Left ventricle myocardium superior (tissue), 1 donor: ENCODE results near the gene SLC34A3. TPM values are rescaled to one million over a fixed set of nuclear protein-coding genes. Genes with fewer than 3 reads are reported as not detected.
"Not testable (repeated sequence)": the region's sequence is repeated elsewhere in the genome, so short reads cannot be mapped to it uniquely, and the experiment has no call there.

ENCODE experiments used
- ATAC-seq: fragments of 200-7000 bp; cut with Tn5 transposase; one replicate; pipeline ENCODE4 v1.9.1; 2020; ENCODE audit warnings: mild to moderate bottlenecking, moderate library complexity
- DNase-seq: peaks from one replicate; pipeline ENCODE4 v3.0.0-alpha.2; 2020
- intact Hi-C: fragments of 100-400 bp; cut with micrococcal nuclease; formaldehyde crosslinking; loops from one replicate; pipeline ENCODE4 v1.11.0; 2022
- total RNA-seq: library from RNA; stranded (reverse); fragmentation: NEBNext Ultra II Directional; extraction: Animal tissue kit (Norgen Biotek cat#: 25700); gene quantifications from one replicate; pipeline ENCODE4 v1.2.1, GENCODE V29; 2021
- donor health status: DM: no; HTN: yes; CAD: no; lungs with severe emphysema.

The SLC34A3 gene
- total RNA-seq, 1 donor from 2014 or later: not detected

GRCh38 chr9:137247916-137248175 is 17.1 kb downstream of the SLC34A3 start:
- no peak for ATAC-seq
- intact Hi-C loops: no loop called here
- DNase-seq: no peak

- peak; percentile 58 for ATAC-seq
Measured at GRCh38 chr9:137250329-137251193, 19.9 kb downstream of the SLC34A3 start.

GRCh38 chr9:137251194-137251461 is 20.4 kb downstream of the SLC34A3 start, which contains the start of gene STPG3:
STPG3 (plus strand) TSS chr9:137251286; CDS start chr9:137251287, 1 bp downstream.
- DNase-seq (no peak), ATAC-seq (no peak)
- intact Hi-C loops: no loop called here

More at GRCh38 chr9:137250329-137251193, 19.9 kb downstream of the SLC34A3 start:
- DNase-seq: peak; percentile 74
- intact Hi-C loops: no loop called here

GRCh38 chr9:137251490-137252268 is 21.0 kb downstream of the SLC34A3 start:
- no peak for DNase-seq
- ATAC-seq: no peak
- intact Hi-C loops: no loop called here

- DNase-seq: no peak
- intact Hi-C loops: no loop called here
- ATAC-seq: no peak
Measured at GRCh38 chr9:137252555-137253506, 22.1 kb downstream of the SLC34A3 start.

GRCh38 chr9:137253717-137254623 is 23.3 kb downstream of the SLC34A3 start:
- intact Hi-C loops: no loop called here
- ATAC-seq: no peak
- DNase-seq: no peak

GRCh38 chr9:137254624-137255447 is 24.1 kb downstream of the SLC34A3 start, which contains the start of gene NELFB:
NELFB (plus strand) TSS chr9:137255327.
- peak; percentile 87 for ATAC-seq
- intact Hi-C loops: no loop called here
- peak; percentile 97 for DNase-seq

- intact Hi-C loops: no loop called here
- ATAC-seq (peak; percentile 13), DNase-seq (no peak)
Measured at GRCh38 chr9:137255448-137256114, 24.9 kb downstream of the SLC34A3 start.

DNA sequence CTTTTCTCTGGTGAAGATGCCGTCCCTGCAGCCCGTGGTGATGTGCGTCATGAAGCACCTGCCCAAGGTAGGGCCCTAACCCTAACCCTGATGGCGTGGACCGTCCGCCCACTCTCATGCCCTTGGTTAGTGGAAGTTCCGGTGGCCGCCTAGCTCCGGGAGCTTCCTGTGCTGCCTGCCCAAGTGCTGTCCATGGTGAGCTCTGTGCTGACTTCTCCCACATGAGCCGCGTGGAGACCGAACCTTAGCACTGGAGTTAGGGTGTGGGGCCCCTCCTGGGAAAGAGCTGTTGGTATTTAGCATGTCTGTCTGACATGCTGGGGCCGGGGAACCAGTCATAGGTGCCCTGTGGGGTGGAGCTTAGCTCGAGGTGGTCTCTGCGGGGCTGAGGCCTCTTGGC is 25.7 kb downstream of the SLC34A3 start:
- intact Hi-C loops: no loop called here
- no peak for DNase-seq
- ATAC-seq: no peak

DNA sequence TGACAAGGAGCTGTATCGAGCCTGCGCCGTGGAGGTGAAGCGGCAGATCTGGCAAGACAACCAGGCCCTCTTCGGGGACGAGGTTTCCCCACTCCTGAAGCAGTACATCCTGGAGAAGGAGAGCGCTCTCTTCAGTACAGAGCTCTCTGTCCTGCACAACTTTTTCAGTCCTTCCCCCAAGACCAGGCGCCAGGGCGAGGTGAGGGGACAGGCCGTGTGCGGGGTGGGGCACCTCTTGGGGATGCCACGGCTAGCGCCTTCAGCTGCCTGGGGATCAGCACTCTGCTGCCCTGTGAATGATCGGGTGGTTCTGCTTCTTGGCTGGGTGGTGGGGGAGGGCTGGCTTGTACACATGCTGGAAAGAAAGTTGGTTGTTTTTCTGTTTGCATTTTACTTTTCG is 26.2 kb downstream of the SLC34A3 start:
- DNase-seq (no peak), ATAC-seq (no peak)
- intact Hi-C loops: no loop called here

- ATAC-seq, intact Hi-C loops, DNase-seq: not testable (repeated sequence)
Measured at GRCh38 chr9:137262173-137262908, 31.6 kb downstream of the SLC34A3 start.

- DNase-seq (no peak), ATAC-seq (peak; percentile 16)
- intact Hi-C loops: no loop called here
Measured at GRCh38 chr9:137262909-137263285, 32.2 kb downstream of the SLC34A3 start.

DNA sequence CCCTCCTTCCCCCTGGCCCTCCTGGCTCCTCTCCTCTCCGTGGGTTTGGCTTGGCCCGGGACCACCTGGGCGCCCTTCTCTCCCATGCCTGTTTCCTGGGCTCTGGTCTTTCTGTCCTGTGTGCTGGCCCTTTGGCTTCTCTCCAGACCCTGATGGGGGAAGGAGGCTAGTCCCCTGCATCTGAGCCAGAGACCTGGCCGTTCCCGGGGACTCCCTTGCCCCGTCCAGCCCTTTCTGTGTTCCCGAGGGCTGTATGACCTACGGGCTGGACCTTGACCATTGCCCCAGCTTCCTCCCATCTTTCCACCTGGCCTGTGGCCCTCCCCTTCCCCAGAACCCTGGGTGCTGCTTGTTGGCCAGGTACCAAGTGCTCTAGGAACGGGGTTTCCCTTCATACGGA is 32.8 kb downstream of the SLC34A3 start:
- DNase-seq (no peak), ATAC-seq (no peak)
- intact Hi-C loops: no loop called here

DNA sequence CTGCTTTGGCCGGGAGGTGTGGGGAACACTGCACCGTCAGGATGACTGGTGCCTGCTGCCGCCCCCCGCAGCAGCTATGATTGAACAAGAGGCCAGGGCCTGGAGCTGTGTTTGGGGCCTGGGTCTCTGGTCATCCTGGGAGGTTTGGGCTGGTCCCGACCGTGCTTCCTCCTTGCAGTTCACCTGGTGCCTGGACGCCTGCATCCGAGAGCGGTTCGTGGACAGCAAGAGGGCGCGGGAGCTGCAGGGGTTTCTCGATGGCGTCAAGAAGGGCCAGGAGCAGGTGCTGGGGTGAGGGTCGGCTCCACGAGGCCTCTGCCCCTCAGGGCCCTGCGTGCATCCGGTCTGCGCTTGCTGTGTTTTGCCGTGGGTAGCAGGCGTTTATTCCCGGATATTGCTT is 33.4 kb downstream of the SLC34A3 start:
- ATAC-seq: no peak
- DNase-seq: no peak
- intact Hi-C loops: no loop called here

DNA sequence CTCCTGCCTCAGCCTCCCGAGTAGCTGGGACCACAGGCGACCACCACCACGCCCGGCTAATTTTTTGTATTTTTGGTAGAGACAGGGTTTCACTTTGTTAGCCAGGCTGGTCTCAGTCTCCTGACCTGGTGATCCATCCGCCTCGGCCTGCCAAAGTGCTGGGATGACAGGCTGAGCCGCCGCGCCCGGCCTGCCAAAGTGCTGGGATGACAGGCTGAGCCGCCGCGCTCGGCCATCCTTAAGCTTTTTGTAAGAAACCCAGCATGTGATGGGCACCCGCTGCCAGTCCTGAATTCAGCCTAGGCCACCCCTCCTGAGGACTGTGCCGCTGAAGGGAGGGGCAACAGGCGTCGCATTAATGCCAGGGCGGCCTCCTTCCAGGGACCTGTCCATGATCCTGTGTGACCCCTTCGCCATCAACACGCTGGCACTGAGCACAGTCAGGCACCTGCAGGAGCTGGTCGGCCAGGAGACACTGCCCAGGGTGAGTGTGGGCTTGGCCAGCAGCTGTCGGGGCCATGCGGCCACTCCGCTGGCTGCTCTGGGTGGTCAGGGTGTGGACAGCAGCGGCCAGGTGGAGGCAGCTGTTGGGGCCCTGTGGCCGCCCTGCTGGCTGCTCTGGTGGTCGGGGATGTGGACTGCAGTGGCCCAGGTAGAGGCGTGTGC is 34.9 kb downstream of the SLC34A3 start:
- intact Hi-C loops: no loop called here
- ATAC-seq (no peak), DNase-seq (no peak)

- intact Hi-C loops: no loop called here
- DNase-seq: no peak
- no peak for ATAC-seq
Measured at GRCh38 chr9:137266162-137266527, 35.4 kb downstream of the SLC34A3 start.
